Testis (tissue), 2 donors: Measurements from ENCODE around the gene FAM83D.

ENCODE experiments used
- CTCF ChIP-seq, 3 experiments: fragments of 450-650 bp in 2 of 3; fragments of 200-600 bp in 1 of 3; sonication (generic) in 1 of 3; IDR thresholded peaks; one replicate each; pipeline ENCODE4 v1.5.1; 2016 to 2019; ENCODE audit warnings: antibody characterized with exemption in 3 of 3, mild to moderate bottlenecking in 2 of 3, moderate library complexity in 1 of 3
- POLR2A ChIP-seq: fragments of 450-650 bp; IDR thresholded peaks from one replicate; pipeline ENCODE4 v1.6.1; 2017; ENCODE audit warnings: antibody characterized with exemption, mild to moderate bottlenecking, moderate library complexity

- TF ChIP-seq POLR2A (no peak), CTCF (IDR thresholded peaks at IDR 0.05) (no peak)
Measured at GRCh38 chr20:38939686-38940085, 13.5 kb downstream of the FAM83D start.
